HG02610 (cell line): Measurements from ENCODE around the gene INPP5A.

Source experiments
- ATAC-seq: cut with Tn5 transposase; IDR thresholded peaks from one replicate; pipeline ENCODE4 v1.9.1; 2021; ENCODE audit warnings: mild to moderate bottlenecking, moderate library complexity; ENCODE audit not compliant: unreplicated experiment

The INPP5A gene

DNA sequence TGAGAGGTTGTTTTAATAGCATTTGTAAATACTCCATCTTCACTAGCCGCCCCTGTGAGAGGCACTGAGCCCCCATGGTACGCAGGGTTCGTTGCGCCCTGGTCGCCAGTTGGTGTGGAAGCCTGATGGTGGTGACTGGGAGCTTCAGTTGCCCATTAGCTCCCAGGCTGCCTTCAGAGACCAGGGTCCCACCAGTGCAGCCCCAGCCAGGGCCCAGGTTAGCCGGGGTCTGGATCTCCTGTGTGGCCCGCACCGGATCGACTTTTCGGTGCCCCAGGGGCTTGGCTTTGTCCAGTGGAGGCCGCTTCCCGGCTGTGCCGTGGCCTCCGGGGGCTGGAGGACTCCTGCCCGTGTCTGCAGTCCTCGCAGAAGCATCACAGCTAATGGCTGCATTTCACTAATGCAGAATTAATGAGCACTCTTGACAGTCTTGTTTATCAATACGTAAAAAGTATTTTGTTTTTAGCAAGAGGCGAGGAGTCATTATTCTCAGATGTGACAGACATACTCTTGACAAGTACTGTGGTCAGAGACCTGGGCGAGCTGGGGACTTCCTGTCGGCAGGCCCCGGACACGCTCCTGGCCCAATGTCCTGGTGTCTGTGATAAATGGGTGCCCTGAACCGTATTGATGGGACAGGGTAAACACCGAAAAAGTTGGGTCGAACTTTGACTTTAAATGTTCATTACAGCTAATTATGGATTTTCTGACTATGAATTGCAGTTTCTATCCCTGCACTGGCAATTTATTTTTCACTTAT is 148.5 kb downstream of the INPP5A start:
- no peak for ATAC-seq

DNA sequence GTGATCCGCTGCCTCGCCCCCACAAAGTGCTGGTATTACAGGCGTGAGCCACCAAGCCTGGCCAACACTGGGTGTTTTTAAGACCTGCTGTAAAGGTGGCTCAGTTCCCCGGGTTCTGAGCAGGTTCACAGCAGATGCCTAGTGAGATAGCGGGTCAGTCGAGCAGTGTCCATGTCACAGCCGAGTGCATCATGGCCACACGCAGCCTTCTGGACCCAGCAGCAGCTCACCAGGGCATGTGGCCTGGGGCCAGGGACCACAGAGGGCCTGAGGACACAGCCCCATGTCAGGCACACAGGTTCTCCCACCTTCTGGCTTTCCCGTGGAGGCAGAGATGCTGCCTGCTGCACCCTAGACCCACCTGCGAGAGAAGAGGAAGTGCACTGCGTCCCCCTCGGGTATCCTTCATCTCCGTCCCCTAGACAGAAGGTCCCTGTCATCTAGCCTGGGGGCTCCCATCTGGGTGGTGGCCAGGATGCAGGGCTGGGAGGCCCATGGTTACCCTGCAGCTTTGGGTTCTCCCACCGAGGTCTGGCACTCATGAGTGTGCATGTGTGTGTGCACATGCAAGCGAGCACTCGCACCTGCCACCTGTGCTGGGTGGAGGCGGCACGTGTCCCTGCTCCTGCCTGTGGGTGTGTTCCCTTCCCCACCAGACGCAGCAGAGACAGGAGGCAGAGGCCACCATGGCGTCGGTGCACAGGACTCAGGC is 149.8 kb downstream of the INPP5A start:
- no peak for ATAC-seq

DNA sequence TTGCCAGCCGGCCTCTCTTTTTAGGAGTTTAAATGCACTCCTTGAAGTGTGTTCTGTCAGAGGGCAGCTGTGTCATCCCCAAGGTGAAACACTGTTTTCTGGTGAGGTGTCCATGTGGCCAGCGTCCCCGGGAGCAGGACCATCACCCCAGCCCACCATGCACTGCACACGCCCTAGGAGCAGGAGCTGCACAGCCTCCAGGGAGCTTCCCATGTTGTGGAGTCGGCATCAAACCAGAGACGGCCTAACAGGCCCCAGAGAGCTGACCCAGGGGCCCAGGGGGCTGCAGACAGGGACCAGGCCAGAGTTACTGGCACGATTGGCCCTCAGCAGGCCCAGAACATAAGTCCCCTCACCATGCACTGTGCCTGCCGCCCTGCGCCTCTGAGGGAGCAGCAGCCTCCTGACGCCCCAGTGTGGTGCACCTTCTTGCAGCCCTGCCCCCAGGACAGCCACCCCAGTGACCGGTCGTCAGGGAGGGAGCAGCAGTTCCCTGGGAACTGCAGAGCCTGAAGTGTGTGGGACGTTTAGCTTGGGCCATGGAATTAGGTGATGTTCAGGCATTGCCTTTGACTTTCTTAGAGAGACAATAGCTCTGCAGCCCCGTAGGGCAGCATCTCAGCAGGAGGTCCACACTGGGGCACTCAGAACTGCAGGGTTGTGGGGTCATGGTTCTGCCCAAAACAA is 150.4 kb downstream of the INPP5A start:
- no peak for ATAC-seq

GRCh38 chr10:132688580-132689420 is 151.2 kb downstream of the INPP5A start:
- no peak for ATAC-seq

DNA sequence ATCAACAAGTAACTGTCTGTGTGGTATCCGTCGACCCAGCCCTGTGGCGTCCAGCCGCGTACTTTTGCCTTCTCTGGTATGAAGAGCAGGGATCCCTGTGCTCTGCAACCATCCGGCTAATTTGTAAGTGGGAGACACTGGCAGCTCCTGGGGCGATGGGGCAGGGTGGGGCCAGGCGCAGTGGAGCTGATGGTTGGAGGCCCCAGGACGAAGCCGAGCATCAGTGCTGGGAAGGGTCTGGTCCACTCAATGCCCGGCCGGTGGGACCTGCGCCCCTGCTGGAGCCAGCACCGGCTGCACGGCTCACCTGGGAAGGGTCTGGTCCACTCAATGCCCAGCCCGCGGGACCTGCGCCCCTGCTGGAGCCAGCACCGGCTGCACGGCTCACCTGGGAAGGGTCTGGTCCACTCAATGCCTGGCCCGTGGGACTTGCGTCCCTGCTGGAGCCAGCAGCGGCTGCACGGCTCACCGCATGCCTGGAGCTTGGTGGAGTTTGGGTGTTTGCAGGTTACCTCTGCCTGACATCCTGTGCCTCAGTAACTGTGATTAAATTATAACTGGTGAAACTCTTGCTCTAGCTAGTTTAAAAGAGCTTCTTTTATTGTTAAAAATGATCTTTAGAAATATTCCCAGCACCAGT is 152.3 kb downstream of the INPP5A start:
- no peak for ATAC-seq

DNA sequence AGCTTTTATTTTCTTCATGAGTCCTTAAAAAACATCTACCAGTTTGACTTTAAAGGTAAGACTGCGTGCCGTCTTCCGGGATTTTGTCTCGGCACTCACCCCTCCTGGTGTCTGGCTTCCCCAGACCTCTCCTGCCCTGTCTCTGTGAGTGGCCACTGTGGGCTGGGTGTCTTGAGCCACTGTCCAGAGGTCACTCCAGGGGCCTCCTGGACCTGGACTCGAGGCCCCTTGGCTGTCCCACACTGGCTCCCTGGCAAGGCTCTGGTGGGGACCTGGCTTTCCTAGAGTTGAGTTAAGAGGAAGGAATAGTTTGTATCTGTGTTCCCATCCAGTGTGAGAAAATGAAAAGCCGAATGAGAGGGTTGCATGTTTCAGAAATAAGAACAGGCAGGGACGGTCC is 152.8 kb downstream of the INPP5A start:
- ATAC-seq, result no peak

GRCh38 chr10:132690821-132691610 is 153.4 kb downstream of the INPP5A start:
- ATAC-seq, result no peak

GRCh38 chr10:132691711-132692153 is 154.1 kb downstream of the INPP5A start:
- no peak for ATAC-seq

GRCh38 chr10:132692311-132692710 is 154.7 kb downstream of the INPP5A start:
- ATAC-seq, result no peak

GRCh38 chr10:132693676-132694075 is 156.1 kb downstream of the INPP5A start:
- ATAC-seq, result no peak

DNA sequence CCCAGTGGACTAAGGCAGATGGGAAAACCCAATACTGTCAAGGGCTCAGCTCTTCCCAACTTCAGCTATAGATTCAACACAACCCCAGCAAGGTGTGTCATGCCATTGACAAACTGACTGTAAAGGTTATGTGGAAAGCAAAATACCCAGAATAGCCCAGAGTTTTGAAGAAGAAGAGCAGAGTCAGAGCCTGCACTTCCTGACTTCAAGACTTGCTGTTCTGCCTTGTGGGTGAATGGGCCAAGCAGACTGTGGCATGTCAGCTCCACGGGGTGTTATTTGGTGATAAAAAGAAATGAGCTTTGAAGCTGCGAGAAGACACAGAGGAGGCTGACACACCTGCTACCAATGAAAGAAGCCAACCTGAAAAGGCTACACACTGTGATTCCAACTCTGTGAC is 158.6 kb downstream of the INPP5A start:
- no peak for ATAC-seq

- no peak for ATAC-seq
Observed at GRCh38 chr10:132696728-132697577, 159.4 kb downstream of the INPP5A start.

DNA sequence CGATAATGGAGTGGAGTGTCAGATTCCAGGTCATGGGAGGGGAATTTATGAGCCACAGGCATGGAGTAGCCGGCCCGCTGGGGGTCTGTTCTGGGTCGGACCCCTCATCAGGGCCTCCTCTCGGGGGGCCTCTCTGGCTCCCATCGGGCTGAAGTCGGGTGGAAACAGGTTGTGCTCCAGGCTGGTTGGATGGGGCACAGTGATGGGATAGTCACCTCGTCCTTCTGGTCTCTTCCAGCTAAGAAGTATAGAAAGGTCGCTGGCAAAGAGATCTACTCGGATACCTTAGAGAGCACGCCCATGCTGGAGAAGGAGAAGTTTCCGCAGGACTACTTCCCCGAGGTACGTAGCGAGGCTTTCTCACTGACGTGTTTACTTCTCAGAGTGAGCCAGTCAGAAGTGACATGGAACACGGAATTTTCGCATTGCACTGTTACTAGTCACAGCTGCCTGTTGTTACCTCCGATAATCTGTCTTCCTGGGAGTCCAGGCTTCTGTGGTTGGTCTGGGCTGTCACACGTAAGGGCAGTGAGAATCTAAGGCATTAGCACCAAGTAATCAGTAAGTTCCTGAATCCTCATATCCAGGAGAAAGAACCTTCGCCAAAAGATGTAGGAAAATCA is 160.1 kb downstream of the INPP5A start:
- no peak for ATAC-seq

- no peak for ATAC-seq
Observed at GRCh38 chr10:132698211-132698751, 160.7 kb downstream of the INPP5A start.

GRCh38 chr10:132698761-132699391 is 161.3 kb downstream of the INPP5A start:
- ATAC-seq, result no peak

DNA sequence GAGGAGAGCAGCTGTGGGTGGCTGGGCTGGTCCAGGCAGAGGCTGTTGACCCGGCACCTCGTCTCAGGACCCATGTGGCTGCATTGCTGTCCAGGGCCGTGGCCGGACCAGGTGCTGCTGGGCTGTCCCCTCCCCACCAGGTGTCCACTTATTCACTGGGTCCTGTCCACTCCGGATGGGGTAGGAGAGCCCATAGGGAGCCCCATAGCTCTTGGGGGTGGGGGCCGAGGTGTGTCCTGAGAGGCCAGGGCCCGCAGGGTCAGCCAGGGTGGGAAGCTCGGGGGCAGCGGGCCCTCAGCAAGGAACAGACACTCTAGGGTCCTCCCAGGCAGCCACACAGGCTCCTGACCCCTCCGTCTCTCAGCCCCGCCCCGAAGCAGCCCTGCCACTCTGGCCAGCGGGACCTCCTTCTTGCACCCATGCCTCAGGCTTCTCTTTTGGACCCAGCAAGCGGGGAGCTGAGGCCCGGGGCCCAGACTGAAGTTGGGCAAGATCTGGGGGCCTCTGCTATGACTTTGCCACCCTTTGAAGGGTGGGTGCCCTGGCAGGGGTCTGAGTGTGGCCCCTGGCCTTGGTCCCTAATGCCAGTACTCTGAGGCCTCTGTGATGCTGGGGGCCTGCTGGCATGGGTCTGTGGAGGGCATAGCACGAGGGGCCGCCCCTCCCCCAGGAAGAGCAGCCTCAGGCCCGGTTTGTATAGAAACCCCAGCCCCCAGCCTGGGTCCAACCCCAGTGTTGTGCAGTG is 162.0 kb downstream of the INPP5A start:
- no peak for ATAC-seq
